ENCODE measurements around the gene PTTG1IP.

- TF ChIP-seq, protein P1, sequence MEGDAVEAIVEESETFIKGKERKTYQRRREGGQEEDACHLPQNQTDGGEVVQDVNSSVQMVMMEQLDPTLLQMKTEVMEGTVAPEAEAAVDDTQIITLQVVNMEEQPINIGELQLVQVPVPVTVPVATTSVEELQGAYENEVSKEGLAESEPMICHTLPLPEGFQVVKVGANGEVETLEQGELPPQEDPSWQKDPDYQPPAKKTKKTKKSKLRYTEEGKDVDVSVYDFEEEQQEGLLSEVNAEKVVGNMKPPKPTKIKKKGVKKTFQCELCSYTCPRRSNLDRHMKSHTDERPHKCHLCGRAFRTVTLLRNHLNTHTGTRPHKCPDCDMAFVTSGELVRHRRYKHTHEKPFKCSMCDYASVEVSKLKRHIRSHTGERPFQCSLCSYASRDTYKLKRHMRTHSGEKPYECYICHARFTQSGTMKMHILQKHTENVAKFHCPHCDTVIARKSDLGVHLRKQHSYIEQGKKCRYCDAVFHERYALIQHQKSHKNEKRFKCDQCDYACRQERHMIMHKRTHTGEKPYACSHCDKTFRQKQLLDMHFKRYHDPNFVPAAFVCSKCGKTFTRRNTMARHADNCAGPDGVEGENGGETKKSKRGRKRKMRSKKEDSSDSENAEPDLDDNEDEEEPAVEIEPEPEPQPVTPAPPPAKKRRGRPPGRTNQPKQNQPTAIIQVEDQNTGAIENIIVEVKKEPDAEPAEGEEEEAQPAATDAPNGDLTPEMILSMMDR (conservative IDR thresholded peaks at IDR 0.05 in 1 of 2, IDR thresholded peaks at IDR 0.05 in 1 of 2; ENCODE audit: low read depth in 1 of 2, low read length in 2 of 2), result no peak
- TF ChIP-seq EZH2 (IDR thresholded peaks at IDR 0.05; ENCODE audit: low read length, missing control alignments), result no peak
Measured at GRCh38 chr21:44802396-44803153, 70.9 kb downstream of the PTTG1IP start.
